ENCODE data around the gene DTWD1.

DTWD1 gene

DNA sequence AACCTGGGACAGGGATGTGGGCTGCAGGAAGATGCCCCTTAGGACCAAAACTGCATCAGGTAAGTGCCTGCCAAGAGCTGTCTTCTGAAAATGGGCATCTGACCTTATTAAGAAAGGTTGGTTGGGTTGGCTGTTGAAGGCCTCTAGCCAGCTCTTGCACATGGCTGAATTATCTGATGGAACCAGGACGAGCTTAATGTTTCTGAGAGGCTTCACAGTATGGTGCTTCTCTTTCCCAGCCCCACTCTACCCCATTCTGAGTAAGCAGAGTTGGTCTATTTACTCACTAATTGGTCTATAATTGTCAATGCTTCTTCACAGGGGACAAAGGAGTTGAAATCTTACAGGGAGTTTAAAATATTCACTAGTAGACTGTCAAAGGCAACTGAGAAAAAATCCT is 48.4 kb downstream of the DTWD1 start:
- no peak for TF ChIP-seq CTCF (IDR thresholded peaks at IDR 0.05)

DNA sequence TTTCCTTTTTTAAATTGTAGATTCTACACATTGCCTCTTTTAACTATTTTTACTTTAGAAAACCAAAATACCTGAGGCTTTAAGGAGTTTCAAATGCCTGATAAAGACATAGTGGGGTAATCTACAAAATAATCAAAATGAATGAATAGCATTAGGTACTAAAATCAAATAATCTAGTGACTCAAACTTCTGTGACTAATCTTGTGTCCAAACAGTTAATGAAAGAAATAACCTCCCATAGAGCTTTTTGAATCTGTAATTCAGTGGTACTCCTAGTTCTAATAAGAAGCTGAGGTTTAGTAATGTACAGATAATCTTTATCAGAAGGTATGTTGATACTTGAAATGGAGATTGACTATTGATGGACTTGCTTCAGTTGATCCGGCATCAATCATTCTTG is 53.0 kb downstream of the DTWD1 start:
- no peak for TF ChIP-seq CTCF (IDR thresholded peaks at IDR 0.05)
- H3K4me3 ChIP-seq (ENCODE audit: low read depth in 1 of 2, low read length in 1 of 2) = no peak overlapping the region
- no peaks in the 10 kb centered on the region for H3K9me3 ChIP-seq
- H3K27me3 ChIP-seq = no peaks in the 10 kb centered on the region
- no peaks in the 10 kb centered on the region for H3K36me3 ChIP-seq
- H3K27ac ChIP-seq = no peak overlapping the region
- H3K4me1 ChIP-seq (ENCODE audit: control insufficient read depth in 1 of 2, insufficient read depth in 1 of 2, low read depth in 1 of 2, low read length in 1 of 2) = no peaks in the 10 kb centered on the region

More for the DNA sequence above, 48.4 kb downstream of the DTWD1 start:
- peaks cover 0 to 8% of the 10 kb centered on the region in 2 experiments for H3K4me1 ChIP-seq (ENCODE audit: control insufficient read depth in 1 of 2, insufficient read depth in 1 of 2, low read depth in 1 of 2, low read length in 1 of 2)
- no peak overlapping the region for H3K27ac ChIP-seq
- no peaks in the 10 kb centered on the region for H3K9me3 ChIP-seq
- no peak overlapping the region for H3K4me3 ChIP-seq (ENCODE audit: low read depth in 1 of 2, low read length in 1 of 2)
- H3K36me3 ChIP-seq = no peaks in the 10 kb centered on the region
- no peaks in the 10 kb centered on the region for H3K27me3 ChIP-seq

- H3K36me3 ChIP-seq = no peaks in the 10 kb centered on the region
- no peaks in the 10 kb centered on the region for H3K4me1 ChIP-seq (ENCODE audit: control insufficient read depth in 1 of 2, insufficient read depth in 1 of 2, low read depth in 1 of 2, low read length in 1 of 2)
- no peak overlapping the region for H3K27ac ChIP-seq
- no peaks in the 10 kb centered on the region for H3K27me3 ChIP-seq
- H3K9me3 ChIP-seq = no peaks in the 10 kb centered on the region
- no peak for TF ChIP-seq CTCF (IDR thresholded peaks at IDR 0.05)
- no peak overlapping the region for H3K4me3 ChIP-seq (ENCODE audit: low read depth in 1 of 2, low read length in 1 of 2)
Observed at GRCh38 chr15:49674370-49674769, 53.5 kb downstream of the DTWD1 start.

DNA sequence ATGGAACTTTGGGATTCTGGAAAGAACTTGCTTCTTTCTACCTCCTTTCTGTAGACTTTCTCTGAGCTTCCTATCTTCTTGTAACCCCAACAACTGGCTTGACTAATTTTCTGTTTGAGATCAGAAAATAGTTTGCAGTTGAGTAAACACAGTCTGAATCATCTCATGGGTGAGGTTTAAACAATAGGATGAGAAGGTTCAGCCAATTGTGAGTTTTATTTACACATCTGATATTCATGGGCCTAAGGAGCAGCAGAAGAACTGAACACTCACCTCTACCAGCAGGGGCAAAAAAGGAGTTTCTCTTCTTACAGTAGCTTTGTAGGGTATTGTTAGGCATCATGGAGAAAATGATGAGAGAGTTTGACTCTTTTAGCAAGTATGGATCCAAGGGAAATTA is 54.2 kb downstream of the DTWD1 start:
- no peak overlapping the region for H3K4me3 ChIP-seq (ENCODE audit: low read depth in 1 of 2, low read length in 1 of 2)
- no peak overlapping the region for H3K27ac ChIP-seq
- no peaks in the 10 kb centered on the region for H3K27me3 ChIP-seq
- H3K9me3 ChIP-seq = no peaks in the 10 kb centered on the region
- no peaks in the 10 kb centered on the region for H3K36me3 ChIP-seq
- no peaks in the 10 kb centered on the region for H3K4me1 ChIP-seq (ENCODE audit: control insufficient read depth in 1 of 2, insufficient read depth in 1 of 2, low read depth in 1 of 2, low read length in 1 of 2)
- no peak for TF ChIP-seq CTCF (IDR thresholded peaks at IDR 0.05)

DNA sequence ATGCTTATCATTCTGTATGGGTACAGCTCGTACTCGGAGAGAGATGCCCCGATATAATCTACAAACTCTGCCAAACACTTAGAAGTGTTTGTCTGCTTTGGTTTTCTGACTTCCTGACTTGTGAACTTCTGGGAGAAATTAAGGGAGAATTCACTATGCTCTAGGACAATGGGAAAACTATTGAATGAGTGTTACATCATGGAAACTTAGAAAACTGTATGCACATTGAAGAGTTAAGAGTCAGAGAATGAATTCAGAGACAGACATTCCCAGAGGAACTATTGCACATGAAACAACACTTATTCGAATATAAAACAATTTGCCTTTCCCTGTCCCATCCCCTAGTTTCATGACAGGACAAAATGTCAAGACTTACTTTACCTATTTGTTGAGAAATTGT is 57.8 kb downstream of the DTWD1 start:
- Histone ChIP-seq H3K4me3 (ENCODE audit: low read depth in 1 of 2, low read length in 1 of 2) (no peak overlapping the region), H3K36me3 (no peaks in the 10 kb centered on the region), H3K9me3 (no peaks in the 10 kb centered on the region), H3K4me1 (ENCODE audit: control insufficient read depth in 1 of 2, insufficient read depth in 1 of 2, low read depth in 1 of 2, low read length in 1 of 2) (no peaks in the 10 kb centered on the region), H3K27ac (no peak overlapping the region), H3K27me3 (no peaks in the 10 kb centered on the region)
- no peak for TF ChIP-seq CTCF (IDR thresholded peaks at IDR 0.05)

- Histone ChIP-seq H3K4me3 (ENCODE audit: low read depth in 1 of 2, low read length in 1 of 2) (no peak overlapping the region), H3K27ac (no peak overlapping the region), H3K36me3 (no peaks in the 10 kb centered on the region), H3K27me3 (no peaks in the 10 kb centered on the region), H3K9me3 (no peaks in the 10 kb centered on the region), H3K4me1 (ENCODE audit: control insufficient read depth in 1 of 2, insufficient read depth in 1 of 2, low read depth in 1 of 2, low read length in 1 of 2) (no peaks in the 10 kb centered on the region)
- no peak for TF ChIP-seq CTCF (IDR thresholded peaks at IDR 0.05)
Observed at GRCh38 chr15:49686599-49686998, 65.8 kb downstream of the DTWD1 start.

Data from neutrophil (primary cell).